ENCODE data around the gene HECW1. TPM values are rescaled to one million over a fixed set of nuclear protein-coding genes. Genes with fewer than 3 reads are reported as not detected.

The HECW1 gene
- total RNA-seq, 1 donor from 2014 or later, result 0.11 TPM

GRCh38 chr7:43142703-43143102 is 30.3 kb downstream of the HECW1 start:
- Histone ChIP-seq H3K4me2 (no peak overlapping the region), H3F3A (ENCODE audit: low read depth) (peaks cover 27% of the 10 kb centered on the region), H3K9ac (no peak overlapping the region), H3K36me3 (no peaks in the 10 kb centered on the region), H2AFZ (replicated peaks) (no peak overlapping the region), H3K4me1 (peaks cover 35% of the 10 kb centered on the region), H3K79me2 (ENCODE audit: low read depth) (no peaks in the 10 kb centered on the region), H4K20me1 (ENCODE audit: low read depth) (no peaks in the 10 kb centered on the region), H3K9me3 (ENCODE audit: low read depth) (no peaks in the 10 kb centered on the region), H3K27me3 (no peaks in the 10 kb centered on the region), H3K27ac (no peak overlapping the region), H3K4me3 (no peak overlapping the region)
- H3K36me3 Mint-ChIP-seq, result peaks cover 1% of the 10 kb centered on the region
- no peak for TF ChIP-seq EZH2phosphoT487 (IDR thresholded peaks at IDR 0.05)
- no peak for TF ChIP-seq EZH2 (IDR thresholded peaks at IDR 0.05)
- no peak for TF ChIP-seq CTCF (IDR thresholded peaks at IDR 0.05)
- no peak for DNase-seq (ENCODE audit: low spot score)
- no peak overlapping the region for H3K4me3 Mint-ChIP-seq
- H3K9me3 Mint-ChIP-seq, result peaks cover 3% of the 10 kb centered on the region
- peaks cover 4% of the 10 kb centered on the region for H3K27me3 Mint-ChIP-seq (ENCODE audit: insufficient read depth, low read depth)
- H3K4me1 Mint-ChIP-seq, result peaks cover 30% of the 10 kb centered on the region
- H3K27ac Mint-ChIP-seq, result no peak overlapping the region

GRCh38 chr7:43143918-43144589 is 31.6 kb downstream of the HECW1 start:
- peaks cover 1% of the 10 kb centered on the region for H3K36me3 Mint-ChIP-seq
- no peak for TF ChIP-seq CTCF (IDR thresholded peaks at IDR 0.05)
- TF ChIP-seq EZH2 (IDR thresholded peaks at IDR 0.05), result no peak
- TF ChIP-seq EZH2phosphoT487 (IDR thresholded peaks at IDR 0.05), result no peak

GRCh38 chr7:43148161-43148731 is 35.8 kb downstream of the HECW1 start:
- Histone ChIP-seq H3K79me2 (ENCODE audit: low read depth) (no peaks in the 10 kb centered on the region), H4K20me1 (ENCODE audit: low read depth) (no peaks in the 10 kb centered on the region), H3K27me3 (no peaks in the 10 kb centered on the region), H2AFZ (replicated peaks) (no peak overlapping the region), H3K27ac (no peak overlapping the region), H3F3A (ENCODE audit: low read depth) (no peaks in the 10 kb centered on the region), H3K36me3 (no peaks in the 10 kb centered on the region), H3K4me1 (no peaks in the 10 kb centered on the region), H3K4me3 (no peak overlapping the region), H3K9ac (no peak overlapping the region), H3K9me3 (ENCODE audit: low read depth) (no peaks in the 10 kb centered on the region), H3K4me2 (no peak overlapping the region)
- peaks cover 3% of the 10 kb centered on the region for H3K9me3 Mint-ChIP-seq
- TF ChIP-seq EZH2phosphoT487 (IDR thresholded peaks at IDR 0.05) (no peak), EZH2 (IDR thresholded peaks at IDR 0.05) (no peak), CTCF (IDR thresholded peaks at IDR 0.05) (no peak)
- no peak overlapping the region for H3K27ac Mint-ChIP-seq
- no peaks in the 10 kb centered on the region for H3K27me3 Mint-ChIP-seq (ENCODE audit: insufficient read depth, low read depth)
- H3K4me1 Mint-ChIP-seq, result no peaks in the 10 kb centered on the region
- no peak overlapping the region for H3K4me3 Mint-ChIP-seq
- DNase-seq (ENCODE audit: low spot score), result no peak
- no peaks in the 10 kb centered on the region for H3K36me3 Mint-ChIP-seq

More at GRCh38 chr7:43143918-43144589, 31.6 kb downstream of the HECW1 start:
- H3K9ac ChIP-seq, result no peak overlapping the region
- no peak overlapping the region for H3K27ac ChIP-seq
- H3F3A ChIP-seq (ENCODE audit: low read depth), result peaks cover 14% of the 10 kb centered on the region
- no peaks in the 10 kb centered on the region for H3K27me3 ChIP-seq
- H3K4me3 Mint-ChIP-seq, result no peak overlapping the region
- DNase-seq (ENCODE audit: low spot score), result no peak
- no peak overlapping the region for H3K4me2 ChIP-seq
- no peak overlapping the region for H2AFZ ChIP-seq (replicated peaks)
- H4K20me1 ChIP-seq (ENCODE audit: low read depth), result no peaks in the 10 kb centered on the region
- no peaks in the 10 kb centered on the region for H3K79me2 ChIP-seq (ENCODE audit: low read depth)
- peaks cover 3% of the 10 kb centered on the region for H3K9me3 Mint-ChIP-seq
- no peaks in the 10 kb centered on the region for H3K36me3 ChIP-seq
- H3K4me3 ChIP-seq, result no peak overlapping the region
- H3K4me1 ChIP-seq, result peaks cover 21% of the 10 kb centered on the region
- H3K9me3 ChIP-seq (ENCODE audit: low read depth), result no peaks in the 10 kb centered on the region
- H3K4me1 Mint-ChIP-seq, result peaks cover 16% of the 10 kb centered on the region
- H3K27me3 Mint-ChIP-seq (ENCODE audit: insufficient read depth, low read depth), result peaks cover 3% of the 10 kb centered on the region
- no peak overlapping the region for H3K27ac Mint-ChIP-seq

Data from neural progenitor cell (in vitro differentiated cells).